T-helper 17 cell (primary cell): ENCODE results near the gene PRRG4. TPM values are rescaled to one million over a fixed set of nuclear protein-coding genes. Genes with fewer than 3 reads are reported as not detected.
"Not testable (repeated sequence)": the region's sequence is repeated elsewhere in the genome, so short reads cannot be mapped to it uniquely, and the experiment has no call there.

ENCODE experiments used
- ATAC-seq: fragments of 150-1000 bp; cut with Tn5 transposase; 2 replicates; pipeline ENCODE4 v1.10.0; 2021; ENCODE audit warnings: mild to moderate bottlenecking, moderate library complexity
- DNase-seq, 3 donors: peaks; one replicate each; pipeline versions ENCODE4 v3.0.0 to v3.0.0-alpha.2; 2020 to 2021
- H3K9me3 ChIP-seq: one replicate; pipeline ENCODE4 v1.7.0; 2013; ENCODE audit warnings: low read length, mild to moderate bottlenecking; ENCODE audit not compliant: control insufficient read depth, poor library complexity, severe bottlenecking
- H3K27ac Mint-ChIP-seq: one replicate; pipeline ENCODE4 v1.8.0; 2022; ENCODE audit warnings: mild to moderate bottlenecking, moderate library complexity, mixed read lengths
- H3K27me3 Mint-ChIP-seq: one replicate; pipeline ENCODE4 v1.8.0; 2022; ENCODE audit warnings: mixed read lengths
- H3K36me3 Mint-ChIP-seq: one replicate; pipeline ENCODE4 v1.8.0; 2022; ENCODE audit warnings: low read depth, mixed read lengths
- H3K4me1 Mint-ChIP-seq: one replicate; pipeline ENCODE4 v1.8.0; 2022; ENCODE audit warnings: mild to moderate bottlenecking, mixed read lengths
- H3K4me3 Mint-ChIP-seq: one replicate; pipeline ENCODE4 v1.8.0; 2022; ENCODE audit warnings: mild to moderate bottlenecking, moderate library complexity, mixed read lengths
- total RNA-seq, 4 donors: library from RNA in 2 of 4; stranded (reverse) in 2 of 4; gene quantifications; one replicate each; pipeline ENCODE4 v1.2.3 and lab custom pipeline; 2022 to 2026

Gene PRRG4
- total RNA-seq, 2 donors from 2014 or later, result 0.07 TPM; not detected in 1

GRCh38 chr11:32819187-32819586 is 10.5 kb upstream of the PRRG4 start:
- Mint-ChIP-seq H3K36me3 (peaks cover 2% of the 10 kb centered on the region), H3K4me1 (no peaks in the 10 kb centered on the region), H3K27me3 (peaks cover 32% of the 10 kb centered on the region), H3K4me3 (no peak overlapping the region), H3K27ac (no peak overlapping the region)
- ATAC-seq (no peak), DNase-seq (no peak)
- no peaks in the 10 kb centered on the region for H3K9me3 ChIP-seq

- no peak overlapping the region for H3K4me3 Mint-ChIP-seq
- H3K36me3 Mint-ChIP-seq, result peaks cover 2% of the 10 kb centered on the region
- ATAC-seq, result no peak
- no peaks in the 10 kb centered on the region for H3K4me1 Mint-ChIP-seq
- H3K27ac Mint-ChIP-seq, result no peak overlapping the region
- no peak for DNase-seq
- H3K9me3 ChIP-seq, result no peaks in the 10 kb centered on the region
- H3K27me3 Mint-ChIP-seq, result peaks cover 25% of the 10 kb centered on the region
Measured at GRCh38 chr11:32820497-32820896, 9.2 kb upstream of the PRRG4 start.

DNA sequence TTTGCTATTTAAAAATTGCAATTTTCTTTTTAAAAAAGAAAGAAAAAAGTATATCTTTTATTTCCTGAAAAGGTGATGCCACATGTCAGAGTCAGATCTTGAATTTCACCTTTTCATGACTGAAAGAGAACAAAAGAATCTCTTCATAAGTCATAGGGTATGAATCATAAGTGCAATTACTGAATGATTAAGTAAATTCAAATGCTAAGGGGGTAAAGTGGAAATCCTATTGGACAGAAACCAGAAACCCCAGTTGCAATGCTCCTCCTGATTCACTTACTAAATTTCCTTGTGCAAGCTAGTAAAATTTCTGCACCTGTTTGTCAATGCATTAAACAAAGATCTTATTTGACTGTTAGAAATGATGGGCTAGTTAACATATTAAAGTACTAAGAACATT is 8.2 kb upstream of the PRRG4 start:
- no peaks in the 10 kb centered on the region for H3K9me3 ChIP-seq
- no peak for ATAC-seq
- Mint-ChIP-seq H3K27me3 (peaks cover 25% of the 10 kb centered on the region), H3K4me3 (no peak overlapping the region), H3K36me3 (peaks cover 2% of the 10 kb centered on the region), H3K4me1 (no peaks in the 10 kb centered on the region), H3K27ac (no peak overlapping the region)
- no peak for DNase-seq

DNA sequence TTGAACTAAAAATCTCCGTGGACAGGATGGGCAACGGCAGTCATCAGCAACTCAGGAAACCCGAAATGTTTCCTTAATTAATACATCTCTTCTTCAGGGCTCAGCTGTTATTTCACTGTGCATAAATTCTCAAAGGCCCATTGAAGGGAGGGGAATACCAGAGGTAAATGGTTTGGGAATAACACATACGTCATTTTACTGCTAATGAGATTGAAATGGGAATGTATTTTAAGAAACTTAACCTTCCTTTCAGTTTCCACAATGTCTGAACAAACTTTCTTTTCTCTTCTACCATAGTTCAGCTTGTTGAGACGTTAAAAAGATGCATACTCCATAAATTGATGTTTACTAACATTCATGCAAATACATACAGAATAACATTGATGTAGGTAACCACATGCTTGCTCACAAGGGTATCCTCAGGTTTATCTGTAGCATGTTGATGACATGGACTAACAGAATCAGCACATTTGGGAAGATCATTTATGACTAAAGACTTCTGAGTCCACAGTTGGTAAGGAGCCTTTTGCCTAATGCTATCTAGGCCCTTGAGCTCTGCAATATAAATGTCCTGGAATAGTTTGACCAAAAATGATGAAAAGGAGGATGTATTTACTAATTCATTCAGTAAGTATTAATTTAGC is 7.7 kb upstream of the PRRG4 start:
- no peak for ATAC-seq
- Mint-ChIP-seq H3K27me3 (peaks cover 25% of the 10 kb centered on the region), H3K4me3 (no peak overlapping the region), H3K4me1 (no peaks in the 10 kb centered on the region), H3K36me3 (peaks cover 2% of the 10 kb centered on the region), H3K27ac (no peak overlapping the region)
- H3K9me3 ChIP-seq, result no peaks in the 10 kb centered on the region
- no peak for DNase-seq

DNA sequence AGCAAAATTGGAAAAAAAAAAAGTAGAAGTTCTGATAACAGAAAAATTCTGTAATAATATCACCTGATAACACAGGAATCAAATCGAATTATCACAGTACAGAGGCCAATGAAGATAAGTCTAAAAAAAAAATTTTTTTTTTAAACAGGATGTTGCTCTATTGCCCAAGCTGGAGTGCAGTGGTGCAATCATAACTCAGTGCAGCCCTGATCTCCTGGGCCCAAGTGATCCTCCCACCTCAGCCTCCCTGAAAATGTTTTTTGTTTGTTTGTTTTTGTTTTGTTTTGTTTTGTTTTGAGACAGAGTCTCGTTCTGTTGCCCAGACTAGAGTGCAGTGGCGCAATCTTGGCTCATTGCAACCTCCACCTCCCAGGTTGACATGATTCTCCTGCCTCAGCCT is 6.1 kb upstream of the PRRG4 start:
- ATAC-seq, H3K36me3 Mint-ChIP-seq, H3K4me1 Mint-ChIP-seq, H3K4me3 Mint-ChIP-seq, H3K27ac Mint-ChIP-seq, DNase-seq, H3K9me3 ChIP-seq: not testable (repeated sequence)
- H3K27me3 Mint-ChIP-seq, result peaks cover 21% of the 10 kb centered on the region

GRCh38 chr11:32826113-32826512 is 3.6 kb upstream of the PRRG4 start:
- Mint-ChIP-seq H3K4me3 (no peak overlapping the region), H3K4me1 (peaks cover 9% of the 10 kb centered on the region), H3K36me3 (peaks cover 2% of the 10 kb centered on the region), H3K27me3 (peaks cover 36% of the 10 kb centered on the region), H3K27ac (no peak overlapping the region)
- DNase-seq (no peak), ATAC-seq (no peak)
- H3K9me3 ChIP-seq, result no peaks in the 10 kb centered on the region

DNA sequence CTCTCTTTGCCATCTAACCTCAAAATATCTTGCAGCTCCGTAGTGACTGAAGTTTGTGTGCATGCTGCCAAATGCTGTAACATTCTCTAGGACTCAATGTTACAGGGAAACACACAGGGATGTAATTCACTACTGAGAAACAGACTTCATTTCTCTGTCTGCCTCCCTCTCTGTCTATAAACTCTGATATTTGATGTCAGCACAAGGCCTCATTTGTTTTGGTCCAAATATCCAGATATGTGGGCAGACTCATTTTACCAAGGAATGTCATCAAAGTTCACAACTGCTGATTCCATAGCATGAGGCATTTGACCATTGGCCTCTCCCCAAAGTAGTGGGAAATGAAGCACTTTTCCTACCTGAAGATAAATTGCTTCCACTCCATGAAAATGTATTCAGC is 2.5 kb upstream of the PRRG4 start:
- no peaks in the 10 kb centered on the region for H3K9me3 ChIP-seq
- ATAC-seq (no peak), DNase-seq (no peak)
- H3K27ac Mint-ChIP-seq, result no peak overlapping the region
- H3K4me1 Mint-ChIP-seq, result peaks cover 9% of the 10 kb centered on the region
- no peak overlapping the region for H3K4me3 Mint-ChIP-seq
- H3K36me3 Mint-ChIP-seq, result peaks cover 2% of the 10 kb centered on the region
- peaks cover 37% of the 10 kb centered on the region for H3K27me3 Mint-ChIP-seq

DNA sequence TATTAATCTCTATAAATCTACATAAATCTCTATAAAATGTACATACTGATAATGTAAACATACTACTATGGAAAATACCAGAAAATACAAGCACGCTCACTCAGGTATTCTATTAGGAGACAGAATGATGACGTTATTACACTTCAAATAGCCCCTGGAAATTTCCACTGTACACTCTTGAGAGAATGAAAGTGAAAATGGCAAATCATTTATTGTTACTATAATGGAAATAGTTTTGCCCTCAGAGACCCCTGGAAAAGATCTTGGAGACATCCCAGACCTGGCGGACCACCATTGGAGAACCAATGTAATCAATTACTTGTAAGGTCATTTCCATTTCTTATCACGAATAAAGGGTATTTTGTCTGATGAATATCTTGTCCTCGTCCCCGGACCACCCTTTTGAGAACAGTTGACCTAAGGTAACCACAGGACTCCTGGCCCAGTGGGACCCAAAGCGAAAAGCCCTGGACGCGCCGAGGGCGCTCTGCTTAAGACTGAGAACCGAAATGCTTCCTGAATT is 509 bp upstream of the PRRG4 start:
- Mint-ChIP-seq H3K4me1 (peaks cover 9% of the 10 kb centered on the region), H3K27me3 (peaks cover 42% of the 10 kb centered on the region), H3K4me3 (peak overlapping the region; percentile 87), H3K36me3 (peaks cover 3% of the 10 kb centered on the region), H3K27ac (no peak overlapping the region)
- ATAC-seq, result no peak
- H3K9me3 ChIP-seq, result no peaks in the 10 kb centered on the region
- DNase-seq, result no peak

- no peak for ATAC-seq
- no peaks in the 10 kb centered on the region for H3K9me3 ChIP-seq
- H3K27ac Mint-ChIP-seq, result no peak overlapping the region
- DNase-seq, result no peak
- H3K4me1 Mint-ChIP-seq, result peaks cover 9% of the 10 kb centered on the region
- H3K27me3 Mint-ChIP-seq, result peaks cover 42% of the 10 kb centered on the region
- H3K4me3 Mint-ChIP-seq, result peak overlapping the region; percentile 50
- peaks cover 3% of the 10 kb centered on the region for H3K36me3 Mint-ChIP-seq
Measured at GRCh38 chr11:32830413-32830738, 649 bp downstream of the PRRG4 start.

DNA sequence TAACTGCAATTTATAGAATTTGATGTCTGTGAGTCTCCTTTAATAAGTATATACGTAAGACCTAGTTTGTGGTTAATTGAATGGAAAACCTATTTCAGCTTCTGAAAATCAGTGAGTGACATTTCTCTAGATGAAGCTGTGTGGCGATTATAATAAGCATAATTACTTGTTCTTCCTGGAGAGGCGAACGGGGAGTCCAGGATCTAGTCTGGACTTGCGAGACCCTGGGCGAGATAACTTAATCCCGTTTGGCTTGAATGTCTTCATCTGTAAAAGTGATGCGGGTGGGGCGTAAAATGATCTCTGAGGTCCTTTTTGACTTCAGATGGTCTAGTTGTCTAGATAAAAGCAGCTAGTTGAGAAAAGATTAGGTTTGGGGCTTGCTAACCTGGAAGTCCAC is 1.1 kb downstream of the PRRG4 start:
- ATAC-seq (no peak), DNase-seq (no peak)
- H3K9me3 ChIP-seq, result no peaks in the 10 kb centered on the region
- H3K27me3 Mint-ChIP-seq, result peaks cover 42% of the 10 kb centered on the region
- peaks cover 3% of the 10 kb centered on the region for H3K36me3 Mint-ChIP-seq
- peaks cover 9% of the 10 kb centered on the region for H3K4me1 Mint-ChIP-seq
- H3K27ac Mint-ChIP-seq, result no peak overlapping the region
- H3K4me3 Mint-ChIP-seq, result peak overlapping the region; percentile 50

DNA sequence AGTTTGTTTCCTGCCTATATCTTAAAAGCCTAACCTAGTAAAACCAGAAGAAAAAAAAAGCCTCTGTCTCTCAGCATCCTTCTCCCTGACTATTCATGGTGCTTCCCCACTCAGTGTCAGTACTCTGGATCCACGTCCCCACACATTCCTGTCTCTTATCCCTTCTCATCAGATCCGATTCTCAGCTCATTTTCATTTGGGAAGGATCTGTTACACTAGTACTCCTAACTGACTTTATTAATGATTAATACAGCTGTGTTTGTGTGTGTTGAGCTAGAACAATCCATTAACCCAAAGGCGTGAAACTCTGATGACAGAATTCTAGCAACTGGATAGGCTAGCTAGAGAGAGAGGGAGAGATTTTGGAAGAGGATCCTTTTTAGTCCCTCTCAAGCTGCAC is 1.5 kb downstream of the PRRG4 start:
- DNase-seq, result no peak
- no peak for ATAC-seq
- peaks cover 42% of the 10 kb centered on the region for H3K27me3 Mint-ChIP-seq
- no peaks in the 10 kb centered on the region for H3K9me3 ChIP-seq
- peaks cover 9% of the 10 kb centered on the region for H3K4me1 Mint-ChIP-seq
- no peak overlapping the region for H3K27ac Mint-ChIP-seq
- H3K36me3 Mint-ChIP-seq, result peaks cover 3% of the 10 kb centered on the region
- H3K4me3 Mint-ChIP-seq, result peak overlapping the region; percentile 50

- H3K27ac Mint-ChIP-seq, result no peak overlapping the region
- ATAC-seq, result no peak
Measured at GRCh38 chr11:32833921-32834320, 4.2 kb downstream of the PRRG4 start.

GRCh38 chr11:32836946-32837345 is 7.2 kb downstream of the PRRG4 start:
- Mint-ChIP-seq H3K4me1 (no peaks in the 10 kb centered on the region), H3K36me3 (peaks cover 3% of the 10 kb centered on the region), H3K27ac (no peak overlapping the region), H3K4me3 (no peak overlapping the region), H3K27me3 (peaks cover 34% of the 10 kb centered on the region)
- DNase-seq (no peak), ATAC-seq (no peak)
- H3K9me3 ChIP-seq, result no peaks in the 10 kb centered on the region

More at GRCh38 chr11:32833921-32834320, 4.2 kb downstream of the PRRG4 start:
- H3K9me3 ChIP-seq, result no peaks in the 10 kb centered on the region
- Mint-ChIP-seq H3K36me3 (peaks cover 3% of the 10 kb centered on the region), H3K4me1 (peaks cover 9% of the 10 kb centered on the region), H3K4me3 (no peak overlapping the region), H3K27me3 (peaks cover 47% of the 10 kb centered on the region)
- no peak for DNase-seq

DNA sequence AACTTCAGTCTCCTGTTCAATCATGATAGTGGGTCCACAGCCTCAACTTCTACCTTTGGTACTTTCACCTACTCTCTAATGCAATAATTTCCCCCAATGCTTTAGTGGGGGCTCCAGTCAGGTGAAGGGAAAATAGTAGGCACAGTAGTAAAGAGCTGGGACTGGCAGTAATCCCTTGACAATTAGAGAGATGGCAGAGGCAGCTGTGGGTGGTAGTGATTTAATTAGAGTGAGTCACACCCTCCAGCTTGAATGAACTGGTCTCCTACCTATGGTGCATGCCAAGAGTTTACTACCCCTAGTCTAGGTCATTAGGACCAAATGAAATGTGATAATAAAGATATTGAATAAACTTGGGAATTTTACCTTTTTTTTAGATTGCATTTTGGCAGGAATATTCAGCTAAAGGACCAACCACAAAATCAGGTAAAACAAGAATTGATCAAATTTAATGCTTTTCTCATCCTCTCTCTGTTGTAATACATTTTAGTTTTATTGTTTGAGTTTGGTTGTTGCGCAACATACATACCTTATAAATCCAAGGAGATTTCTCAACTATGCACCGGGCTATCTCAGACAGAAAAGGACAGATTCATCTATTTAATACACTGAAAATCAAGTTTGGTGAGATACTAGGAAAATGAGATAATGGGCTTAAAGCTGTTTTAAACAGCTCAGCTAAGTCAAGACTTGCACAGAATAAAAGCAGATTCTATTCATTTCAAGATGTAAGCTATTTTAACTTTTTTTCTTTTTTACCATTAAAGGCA is 9.0 kb downstream of the PRRG4 start:
- no peaks in the 10 kb centered on the region for H3K9me3 ChIP-seq
- Mint-ChIP-seq H3K27me3 (peaks cover 23% of the 10 kb centered on the region), H3K4me3 (no peak overlapping the region), H3K36me3 (no peaks in the 10 kb centered on the region), H3K4me1 (no peaks in the 10 kb centered on the region), H3K27ac (no peak overlapping the region)
- ATAC-seq (no peak), DNase-seq (no peak)
